Measurements from ENCODE around the gene GNG2.

GRCh38 chr14:51957950-51958349 is 97.5 kb downstream of the GNG2 start:
- no peak for TF ChIP-seq KLF13 (tag; IDR thresholded peaks at IDR 0.05; ENCODE audit: borderline replicate concordance, low read depth)
- TF ChIP-seq HMGXB4 (CRISPR knock-in tag; IDR thresholded peaks at IDR 0.05): no peak
- no peak for TF ChIP-seq ZBTB1 (CRISPR knock-in tag; IDR thresholded peaks at IDR 0.05; ENCODE audit: borderline replicate concordance, low read depth)
- no peak for TF ChIP-seq NR1H2 (CRISPR knock-in tag; IDR thresholded peaks at IDR 0.05)
- no peak for TF ChIP-seq RERE (CRISPR knock-in tag; IDR thresholded peaks at IDR 0.05; ENCODE audit: borderline replicate concordance)
- TF ChIP-seq BHLHE40 (IDR thresholded peaks at IDR 0.05; ENCODE audit: low read length): no peak
- no peak for TF ChIP-seq CTCF (IDR thresholded peaks at IDR 0.05 in 2 of 3, conservative IDR thresholded peaks at IDR 0.05 in 1 of 3; ENCODE audit: insufficient read depth in 2 of 3, low read depth in 1 of 3, low read length in 3 of 3)
- TF ChIP-seq JUND (IDR thresholded peaks at IDR 0.05; ENCODE audit: borderline replicate concordance, low read depth, low read length): no peak
- TF ChIP-seq JUND (tag; IDR thresholded peaks at IDR 0.05; ENCODE audit: borderline replicate concordance, low read depth, low read length): no peak
- no peak for TF ChIP-seq TGIF2 (CRISPR knock-in tag; IDR thresholded peaks at IDR 0.05)
- no peak for TF ChIP-seq IRF9 (tag; IDR thresholded peaks at IDR 0.05)
- no peak for TF ChIP-seq MXI1 (IDR thresholded peaks at IDR 0.05; ENCODE audit: low read depth, low read length)
